ENCODE results near the gene HACD2.

DNA sequence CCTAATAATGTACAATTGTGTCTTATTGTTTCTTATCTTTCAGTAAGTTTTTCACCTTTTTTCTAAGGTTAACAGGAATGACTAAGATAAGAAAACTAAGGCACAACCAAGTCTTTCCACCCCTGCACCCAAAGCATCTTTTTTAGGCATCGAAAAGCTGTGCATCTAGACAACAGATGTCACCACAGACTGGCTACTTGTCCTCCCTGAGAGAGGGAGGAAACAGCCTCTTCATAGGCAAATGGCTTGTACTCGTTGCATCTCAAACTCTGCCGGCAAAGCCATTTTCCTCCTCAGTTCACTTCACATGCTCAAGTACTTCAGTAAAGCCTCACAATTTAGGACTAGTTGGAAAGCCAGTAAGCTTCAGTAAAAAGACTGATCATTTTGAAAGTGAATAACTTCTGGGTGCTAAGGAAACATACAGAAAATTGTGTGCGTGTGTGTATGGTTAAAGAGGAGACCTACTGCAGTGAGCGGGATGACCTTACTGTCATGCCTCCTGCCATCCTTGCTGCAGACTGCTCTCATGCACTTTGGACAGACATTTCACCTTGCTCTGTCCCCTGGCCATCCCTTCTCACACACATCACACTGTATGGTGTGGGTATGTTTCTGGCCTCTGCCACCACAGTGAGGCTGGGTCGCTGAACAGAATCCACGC lies 36.5 kb upstream of the HACD2 start:
- TF ChIP-seq EZH2phosphoT487 (IDR thresholded peaks at IDR 0.05; ENCODE audit: borderline replicate concordance, low read depth) (no peak), EP300 (IDR thresholded peaks at IDR 0.05; ENCODE audit: borderline replicate concordance in 1 of 2, low read depth in 1 of 2, low read length in 1 of 2) (no peak), FOSL2 (IDR thresholded peaks at IDR 0.05; ENCODE audit: borderline replicate concordance, low read depth) (no peak), SMC3 (IDR thresholded peaks at IDR 0.05; ENCODE audit: low read depth, low read length) (no peak), POLR2AphosphoS5 (IDR thresholded peaks at IDR 0.05; ENCODE audit: low read depth, low read length) (no peak), FOXM1 (IDR thresholded peaks at IDR 0.05; ENCODE audit: low read depth) (no peak), YY1 (IDR thresholded peaks at IDR 0.05; ENCODE audit: low read depth) (no peak), RCOR1 (IDR thresholded peaks at IDR 0.05; ENCODE audit: low read length) (no peak), JUND (IDR thresholded peaks at IDR 0.05) (no peak)
- TF ChIP-seq, protein P1, sequence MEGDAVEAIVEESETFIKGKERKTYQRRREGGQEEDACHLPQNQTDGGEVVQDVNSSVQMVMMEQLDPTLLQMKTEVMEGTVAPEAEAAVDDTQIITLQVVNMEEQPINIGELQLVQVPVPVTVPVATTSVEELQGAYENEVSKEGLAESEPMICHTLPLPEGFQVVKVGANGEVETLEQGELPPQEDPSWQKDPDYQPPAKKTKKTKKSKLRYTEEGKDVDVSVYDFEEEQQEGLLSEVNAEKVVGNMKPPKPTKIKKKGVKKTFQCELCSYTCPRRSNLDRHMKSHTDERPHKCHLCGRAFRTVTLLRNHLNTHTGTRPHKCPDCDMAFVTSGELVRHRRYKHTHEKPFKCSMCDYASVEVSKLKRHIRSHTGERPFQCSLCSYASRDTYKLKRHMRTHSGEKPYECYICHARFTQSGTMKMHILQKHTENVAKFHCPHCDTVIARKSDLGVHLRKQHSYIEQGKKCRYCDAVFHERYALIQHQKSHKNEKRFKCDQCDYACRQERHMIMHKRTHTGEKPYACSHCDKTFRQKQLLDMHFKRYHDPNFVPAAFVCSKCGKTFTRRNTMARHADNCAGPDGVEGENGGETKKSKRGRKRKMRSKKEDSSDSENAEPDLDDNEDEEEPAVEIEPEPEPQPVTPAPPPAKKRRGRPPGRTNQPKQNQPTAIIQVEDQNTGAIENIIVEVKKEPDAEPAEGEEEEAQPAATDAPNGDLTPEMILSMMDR (IDR thresholded peaks at IDR 0.05) = no peak
- TF ChIP-seq, protein P2, sequence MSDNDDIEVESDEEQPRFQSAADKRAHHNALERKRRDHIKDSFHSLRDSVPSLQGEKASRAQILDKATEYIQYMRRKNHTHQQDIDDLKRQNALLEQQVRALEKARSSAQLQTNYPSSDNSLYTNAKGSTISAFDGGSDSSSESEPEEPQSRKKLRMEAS (IDR thresholded peaks at IDR 0.05; ENCODE audit: low read depth) = no peak
- TF ChIP-seq, protein P3, sequence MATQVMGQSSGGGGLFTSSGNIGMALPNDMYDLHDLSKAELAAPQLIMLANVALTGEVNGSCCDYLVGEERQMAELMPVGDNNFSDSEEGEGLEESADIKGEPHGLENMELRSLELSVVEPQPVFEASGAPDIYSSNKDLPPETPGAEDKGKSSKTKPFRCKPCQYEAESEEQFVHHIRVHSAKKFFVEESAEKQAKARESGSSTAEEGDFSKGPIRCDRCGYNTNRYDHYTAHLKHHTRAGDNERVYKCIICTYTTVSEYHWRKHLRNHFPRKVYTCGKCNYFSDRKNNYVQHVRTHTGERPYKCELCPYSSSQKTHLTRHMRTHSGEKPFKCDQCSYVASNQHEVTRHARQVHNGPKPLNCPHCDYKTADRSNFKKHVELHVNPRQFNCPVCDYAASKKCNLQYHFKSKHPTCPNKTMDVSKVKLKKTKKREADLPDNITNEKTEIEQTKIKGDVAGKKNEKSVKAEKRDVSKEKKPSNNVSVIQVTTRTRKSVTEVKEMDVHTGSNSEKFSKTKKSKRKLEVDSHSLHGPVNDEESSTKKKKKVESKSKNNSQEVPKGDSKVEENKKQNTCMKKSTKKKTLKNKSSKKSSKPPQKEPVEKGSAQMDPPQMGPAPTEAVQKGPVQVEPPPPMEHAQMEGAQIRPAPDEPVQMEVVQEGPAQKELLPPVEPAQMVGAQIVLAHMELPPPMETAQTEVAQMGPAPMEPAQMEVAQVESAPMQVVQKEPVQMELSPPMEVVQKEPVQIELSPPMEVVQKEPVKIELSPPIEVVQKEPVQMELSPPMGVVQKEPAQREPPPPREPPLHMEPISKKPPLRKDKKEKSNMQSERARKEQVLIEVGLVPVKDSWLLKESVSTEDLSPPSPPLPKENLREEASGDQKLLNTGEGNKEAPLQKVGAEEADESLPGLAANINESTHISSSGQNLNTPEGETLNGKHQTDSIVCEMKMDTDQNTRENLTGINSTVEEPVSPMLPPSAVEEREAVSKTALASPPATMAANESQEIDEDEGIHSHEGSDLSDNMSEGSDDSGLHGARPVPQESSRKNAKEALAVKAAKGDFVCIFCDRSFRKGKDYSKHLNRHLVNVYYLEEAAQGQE (IDR thresholded peaks at IDR 0.05; ENCODE audit: low read depth, low read length) = no peak
- TF ChIP-seq, protein P4, sequence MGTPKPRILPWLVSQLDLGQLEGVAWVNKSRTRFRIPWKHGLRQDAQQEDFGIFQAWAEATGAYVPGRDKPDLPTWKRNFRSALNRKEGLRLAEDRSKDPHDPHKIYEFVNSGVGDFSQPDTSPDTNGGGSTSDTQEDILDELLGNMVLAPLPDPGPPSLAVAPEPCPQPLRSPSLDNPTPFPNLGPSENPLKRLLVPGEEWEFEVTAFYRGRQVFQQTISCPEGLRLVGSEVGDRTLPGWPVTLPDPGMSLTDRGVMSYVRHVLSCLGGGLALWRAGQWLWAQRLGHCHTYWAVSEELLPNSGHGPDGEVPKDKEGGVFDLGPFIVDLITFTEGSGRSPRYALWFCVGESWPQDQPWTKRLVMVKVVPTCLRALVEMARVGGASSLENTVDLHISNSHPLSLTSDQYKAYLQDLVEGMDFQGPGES (IDR thresholded peaks at IDR 0.05; ENCODE audit: low read depth, low read length) = no peak

Measured in SK-N-SH (cell line).